Measurements from ENCODE around the gene KBTBD7. TPM values are rescaled to one million over a fixed set of nuclear protein-coding genes. Genes with fewer than 3 reads are reported as not detected.

The KBTBD7 gene
- total RNA-seq, 2 donors from 2014 or later = 6.1 to 6.2 TPM

- DNase-seq (ENCODE audit: low spot score) (no peak), ATAC-seq (ENCODE audit: insufficient number of reproducible peaks, low FRiP score, low read depth) (no peak)
- H3K27ac ChIP-seq = no peak overlapping the region
- peaks cover 7% of the 10 kb centered on the region for H3K9me3 ChIP-seq
- no peaks in the 10 kb centered on the region for H3K27me3 ChIP-seq (replicated peaks; ENCODE audit: insufficient read depth)
- no peak overlapping the region for H3K4me3 ChIP-seq
- no peaks in the 10 kb centered on the region for H3K4me1 ChIP-seq (ENCODE audit: control insufficient read depth in 1 of 2, low read depth in 2 of 2)
- TF ChIP-seq, protein P1, sequence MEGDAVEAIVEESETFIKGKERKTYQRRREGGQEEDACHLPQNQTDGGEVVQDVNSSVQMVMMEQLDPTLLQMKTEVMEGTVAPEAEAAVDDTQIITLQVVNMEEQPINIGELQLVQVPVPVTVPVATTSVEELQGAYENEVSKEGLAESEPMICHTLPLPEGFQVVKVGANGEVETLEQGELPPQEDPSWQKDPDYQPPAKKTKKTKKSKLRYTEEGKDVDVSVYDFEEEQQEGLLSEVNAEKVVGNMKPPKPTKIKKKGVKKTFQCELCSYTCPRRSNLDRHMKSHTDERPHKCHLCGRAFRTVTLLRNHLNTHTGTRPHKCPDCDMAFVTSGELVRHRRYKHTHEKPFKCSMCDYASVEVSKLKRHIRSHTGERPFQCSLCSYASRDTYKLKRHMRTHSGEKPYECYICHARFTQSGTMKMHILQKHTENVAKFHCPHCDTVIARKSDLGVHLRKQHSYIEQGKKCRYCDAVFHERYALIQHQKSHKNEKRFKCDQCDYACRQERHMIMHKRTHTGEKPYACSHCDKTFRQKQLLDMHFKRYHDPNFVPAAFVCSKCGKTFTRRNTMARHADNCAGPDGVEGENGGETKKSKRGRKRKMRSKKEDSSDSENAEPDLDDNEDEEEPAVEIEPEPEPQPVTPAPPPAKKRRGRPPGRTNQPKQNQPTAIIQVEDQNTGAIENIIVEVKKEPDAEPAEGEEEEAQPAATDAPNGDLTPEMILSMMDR (IDR thresholded peaks at IDR 0.05) = no peak
- H3K36me3 ChIP-seq = no peaks in the 10 kb centered on the region
These were observed 16.7 kb upstream of the KBTBD7 start for GRCh38 chr13:41211062-41211461.

- no peak overlapping the region for H3K27ac ChIP-seq
- ATAC-seq (ENCODE audit: insufficient number of reproducible peaks, low FRiP score, low read depth) (no peak), DNase-seq (ENCODE audit: low spot score) (no peak)
- H3K27me3 ChIP-seq (replicated peaks; ENCODE audit: insufficient read depth) = no peaks in the 10 kb centered on the region
- TF ChIP-seq, protein P1 (IDR thresholded peaks at IDR 0.05) = no peak
- H3K9me3 ChIP-seq = peaks cover 4% of the 10 kb centered on the region
- H3K36me3 ChIP-seq = no peaks in the 10 kb centered on the region
- no peak overlapping the region for H3K4me3 ChIP-seq
- peaks cover 0 to 18% of the 10 kb centered on the region in 2 donors for H3K4me1 ChIP-seq (ENCODE audit: control insufficient read depth in 1 of 2, low read depth in 2 of 2)
These were observed 12.1 kb upstream of the KBTBD7 start for GRCh38 chr13:41206467-41206866.

GRCh38 chr13:41203810-41204209 lies 9.4 kb upstream of the KBTBD7 start:
- TF ChIP-seq, protein P1 (IDR thresholded peaks at IDR 0.05) = no peak

DNA sequence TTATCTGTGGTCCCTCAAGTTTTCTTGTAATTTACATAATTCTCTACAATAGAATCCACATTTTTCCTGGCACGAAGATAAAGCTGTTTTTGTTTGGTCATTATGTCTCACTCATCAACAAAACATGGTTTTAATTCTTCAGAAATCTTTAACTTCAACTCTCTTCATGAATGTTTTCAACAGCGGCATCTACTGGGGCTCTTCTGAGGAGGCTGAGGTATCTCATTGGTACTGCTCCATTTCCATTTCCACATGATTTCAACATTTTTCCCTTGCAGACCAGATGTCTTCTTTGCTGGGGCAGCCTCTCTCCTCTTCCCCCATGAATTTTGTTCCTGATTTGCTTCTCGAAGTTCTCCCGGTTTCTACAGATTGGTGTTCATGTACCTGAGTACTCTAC lies 5.8 kb upstream of the KBTBD7 start:
- H3K36me3 ChIP-seq = no peaks in the 10 kb centered on the region
- peaks cover 0 to 18% of the 10 kb centered on the region in 2 donors for H3K4me1 ChIP-seq (ENCODE audit: control insufficient read depth in 1 of 2, low read depth in 2 of 2)
- no peak overlapping the region for H3K27ac ChIP-seq
- TF ChIP-seq, protein P1 (IDR thresholded peaks at IDR 0.05) = no peak
- no peak overlapping the region for H3K4me3 ChIP-seq
- no peak for ATAC-seq (ENCODE audit: insufficient number of reproducible peaks, low FRiP score, low read depth)
- H3K9me3 ChIP-seq = no peaks in the 10 kb centered on the region
- no peak for DNase-seq (ENCODE audit: low spot score)
- H3K27me3 ChIP-seq (replicated peaks; ENCODE audit: insufficient read depth) = no peaks in the 10 kb centered on the region

More at GRCh38 chr13:41203810-41204209, 9.4 kb upstream of the KBTBD7 start:
- H3K27ac ChIP-seq = peak overlapping the region in 1 of 2 donors; percentile 41
- no peak overlapping the region for H3K4me3 ChIP-seq
- peaks cover 0 to 18% of the 10 kb centered on the region in 2 donors for H3K4me1 ChIP-seq (ENCODE audit: control insufficient read depth in 1 of 2, low read depth in 2 of 2)
- no peaks in the 10 kb centered on the region for H3K9me3 ChIP-seq
- no peaks in the 10 kb centered on the region for H3K27me3 ChIP-seq (replicated peaks; ENCODE audit: insufficient read depth)
- ATAC-seq (ENCODE audit: insufficient number of reproducible peaks, low FRiP score, low read depth) (no peak), DNase-seq (ENCODE audit: low spot score) (no peak)
- no peaks in the 10 kb centered on the region for H3K36me3 ChIP-seq

- Histone ChIP-seq H3K27ac (no peak overlapping the region), H3K9me3 (no peaks in the 10 kb centered on the region)
- ATAC-seq (ENCODE audit: insufficient number of reproducible peaks, low FRiP score, low read depth) = no peak
These were observed 5.2 kb upstream of the KBTBD7 start for GRCh38 chr13:41199526-41199925.

More at GRCh38 chr13:41199526-41199925, 5.2 kb upstream of the KBTBD7 start:
- Histone ChIP-seq H3K4me1 (ENCODE audit: control insufficient read depth in 1 of 2, low read depth in 2 of 2) (peaks cover 0 to 14% of the 10 kb centered on the region in 2 donors), H3K4me3 (no peak overlapping the region), H3K36me3 (no peaks in the 10 kb centered on the region), H3K27me3 (replicated peaks; ENCODE audit: insufficient read depth) (no peaks in the 10 kb centered on the region)
- no peak for DNase-seq (ENCODE audit: low spot score)
- TF ChIP-seq, protein P1 (IDR thresholded peaks at IDR 0.05) = no peak
